Hepatocyte (in vitro differentiated cells): ENCODE results near the gene MYEOV.

Experiments
- CTCF ChIP-seq: fragments of 200-600 bp; sonication (generic); IDR thresholded peaks from 2 replicates; pipeline ENCODE4 v1.5.1; 2016; ENCODE audit warnings: antibody characterized with exemption, mild to moderate bottlenecking; ENCODE audit not compliant: poor library complexity
- EZH2 ChIP-seq: fragments of 200-600 bp; sonication (generic); IDR thresholded peaks from 2 replicates; pipeline ENCODE4 v1.6.1; 2016; ENCODE audit warnings: antibody characterized with exemption, mild to moderate bottlenecking, borderline replicate concordance
- EZH2phosphoT487 ChIP-seq: fragments of 200-600 bp; sonication (generic); IDR thresholded peaks from one replicate; pipeline ENCODE4 v1.6.1; 2018; ENCODE audit warnings: antibody characterized with exemption, mild to moderate bottlenecking, low read depth, moderate library complexity; ENCODE audit not compliant: unreplicated experiment, severe bottlenecking

DNA sequence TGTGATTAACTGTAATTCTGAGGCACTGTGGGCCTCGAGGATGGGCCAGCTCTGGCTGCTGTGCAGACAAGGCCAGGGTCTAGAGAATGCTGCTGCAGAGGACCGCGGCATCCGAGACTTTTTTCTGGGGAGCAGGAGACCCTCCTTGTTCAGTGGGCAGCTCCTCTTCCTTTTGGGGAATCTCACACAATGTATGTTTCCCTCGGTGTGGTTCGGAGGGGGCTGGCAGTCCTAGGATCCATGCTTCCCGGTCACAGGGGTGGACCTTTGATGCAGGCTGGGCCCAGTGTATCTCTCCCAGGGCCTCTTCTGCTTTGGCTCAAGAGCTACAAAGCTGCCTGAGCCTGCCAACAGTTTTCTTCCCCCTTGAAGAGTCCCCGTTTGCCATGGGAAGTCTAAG, 31.5 kb downstream of the MYEOV start:
- no peak for TF ChIP-seq CTCF
- TF ChIP-seq EZH2phosphoT487, result no peak
- no peak for TF ChIP-seq EZH2
